HG02610 (cell line): ENCODE results near the gene N4BP3.
A peak's percentile ranks its signal among the peaks of the same experiment; 100 is the strongest.
"Not testable (repeated sequence)": the region's sequence is repeated elsewhere in the genome, so short reads cannot be mapped to it uniquely, and the experiment has no call there.

Experiments
- ATAC-seq: cut with Tn5 transposase; IDR thresholded peaks from one replicate; pipeline ENCODE4 v1.9.1; 2021; ENCODE audit warnings: mild to moderate bottlenecking, moderate library complexity; ENCODE audit not compliant: unreplicated experiment

Gene N4BP3

DNA sequence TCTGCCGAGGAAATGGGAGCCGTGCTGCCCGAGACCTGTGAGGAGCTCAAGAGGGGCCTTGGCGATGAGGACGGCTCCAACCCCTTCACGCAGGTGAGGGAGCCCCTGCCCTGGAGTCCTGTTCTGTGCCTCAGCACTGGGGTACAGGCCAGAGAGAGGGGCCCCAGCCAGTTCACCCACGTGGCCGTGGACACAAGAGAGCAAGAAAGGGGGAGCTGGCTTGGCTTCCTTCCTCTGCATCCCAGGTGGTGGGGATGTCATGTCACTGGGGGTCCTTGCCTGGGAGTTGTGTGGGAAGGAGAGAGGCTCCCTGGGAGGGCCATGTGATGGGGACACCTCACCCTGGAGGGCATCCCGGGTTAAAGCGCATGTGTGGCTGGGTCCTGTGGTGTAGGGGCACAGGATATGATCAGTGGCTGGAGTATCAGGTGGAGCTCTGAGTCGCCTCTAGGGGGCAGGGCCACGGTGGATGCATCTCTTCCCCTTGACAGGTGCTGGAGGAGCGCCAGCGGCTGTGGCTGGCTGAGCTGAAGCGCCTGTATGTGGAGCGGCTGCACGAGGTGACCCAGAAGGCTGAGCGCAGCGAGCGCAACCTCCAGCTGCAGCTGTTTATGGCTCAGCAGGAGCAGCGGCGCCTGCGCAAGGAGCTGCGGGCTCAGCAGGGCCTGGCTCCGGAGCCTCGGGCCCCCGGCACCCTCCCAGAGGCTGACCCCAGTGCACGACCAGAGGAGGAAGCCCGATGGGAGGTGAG lies 7.5 kb downstream of the N4BP3 start:
- peak; percentile 84 for ATAC-seq

DNA sequence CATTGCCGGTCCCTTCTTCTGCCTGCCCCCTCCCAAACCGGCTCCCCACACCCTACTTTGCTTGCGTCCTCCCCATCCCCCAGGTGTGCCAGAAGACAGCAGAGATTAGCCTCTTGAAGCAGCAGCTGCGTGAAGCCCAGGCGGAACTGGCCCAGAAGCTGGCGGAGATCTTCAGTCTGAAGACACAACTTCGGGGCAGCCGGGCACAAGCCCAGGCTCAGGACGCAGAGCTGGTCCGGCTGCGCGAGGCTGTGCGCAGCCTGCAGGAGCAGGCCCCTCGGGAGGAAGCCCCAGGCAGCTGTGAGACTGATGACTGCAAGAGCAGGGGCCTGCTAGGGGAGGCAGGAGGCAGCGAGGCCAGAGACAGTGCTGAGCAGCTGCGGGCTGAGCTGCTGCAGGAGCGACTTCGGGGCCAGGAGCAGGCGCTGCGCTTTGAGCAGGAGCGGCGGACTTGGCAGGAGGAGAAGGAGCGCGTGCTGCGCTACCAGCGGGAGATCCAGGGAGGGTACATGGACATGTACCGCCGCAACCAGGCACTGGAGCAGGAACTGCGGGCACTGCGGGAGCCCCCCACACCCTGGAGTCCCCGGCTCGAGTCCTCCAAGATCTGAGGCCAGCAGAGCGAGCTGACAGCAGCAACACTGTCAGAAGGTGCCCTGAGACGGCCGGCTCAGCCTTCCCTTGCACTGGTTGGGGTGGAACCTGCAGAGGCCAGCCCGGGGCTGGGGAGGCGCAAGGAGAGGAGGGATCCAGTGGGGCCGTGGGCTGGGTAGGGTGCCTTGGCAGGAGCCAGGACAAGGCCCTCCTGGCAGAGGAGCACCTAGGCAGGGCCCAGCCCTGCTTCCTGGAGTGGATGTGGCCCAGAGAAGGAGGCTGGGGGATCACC lies 8.3 kb downstream of the N4BP3 start:
- ATAC-seq: no peak

DNA sequence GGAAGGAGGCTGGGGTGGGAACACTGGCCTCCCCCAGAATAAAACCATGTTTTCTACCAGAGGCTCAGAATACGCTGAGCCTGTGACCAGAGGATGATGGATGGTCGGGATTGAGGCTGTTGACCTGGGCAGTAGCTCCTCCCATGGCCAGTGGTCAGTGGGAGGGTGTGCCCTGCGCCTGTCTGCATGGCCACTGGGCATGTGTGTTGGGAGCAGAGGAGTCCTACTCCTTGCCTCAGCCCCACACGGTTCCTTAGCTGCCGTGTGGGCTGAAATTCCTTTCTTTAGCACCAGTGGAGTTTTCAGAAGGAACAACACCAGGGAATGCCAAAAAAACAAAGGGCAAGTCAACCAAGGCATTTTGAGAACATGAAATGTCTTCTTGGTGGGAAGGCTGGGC lies 9.0 kb downstream of the N4BP3 start:
- ATAC-seq: no peak

DNA sequence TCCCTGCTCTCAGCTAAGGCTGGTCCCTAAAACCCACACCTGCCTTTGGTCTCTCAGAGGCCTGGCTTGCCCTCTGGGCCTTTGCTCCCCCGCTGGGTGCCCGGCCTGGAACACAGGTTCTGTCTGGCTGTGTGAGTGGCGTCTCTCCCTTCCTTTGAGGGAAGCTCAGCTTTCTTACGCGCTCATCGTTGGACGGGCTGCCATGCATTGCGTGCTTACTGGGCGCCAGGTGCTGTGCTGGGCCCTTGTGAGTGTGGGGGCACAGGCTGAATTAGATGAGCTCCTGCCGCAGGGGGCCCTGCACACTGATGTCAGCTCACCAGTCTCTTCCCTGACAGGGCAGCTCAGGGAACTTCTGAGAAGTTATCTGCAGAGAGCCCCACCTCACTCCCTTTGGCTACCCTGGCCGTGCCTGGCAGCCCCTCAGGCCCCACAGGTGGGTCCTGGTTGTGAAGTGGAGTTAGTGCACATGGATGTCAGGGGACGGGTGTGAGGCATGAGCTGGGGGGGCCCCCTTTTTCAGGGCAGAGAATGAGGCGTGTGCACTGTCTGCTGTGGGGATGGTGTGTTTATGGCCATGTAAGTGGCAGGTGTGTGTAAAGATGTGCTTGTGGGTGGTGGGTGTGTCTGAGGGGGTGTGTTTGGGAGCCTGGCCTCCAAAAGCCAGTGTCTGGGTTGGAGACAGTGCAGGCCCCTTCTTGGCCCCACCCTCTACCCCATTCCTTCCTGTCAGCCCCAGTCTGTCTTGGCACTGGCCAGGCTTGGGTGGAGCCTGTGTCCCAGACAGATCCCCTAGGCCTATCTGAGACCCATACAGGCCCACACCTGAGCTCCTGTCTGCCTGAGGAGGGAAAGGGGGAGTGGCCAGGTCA lies 10.0 kb downstream of the N4BP3 start:
- no peak for ATAC-seq

DNA sequence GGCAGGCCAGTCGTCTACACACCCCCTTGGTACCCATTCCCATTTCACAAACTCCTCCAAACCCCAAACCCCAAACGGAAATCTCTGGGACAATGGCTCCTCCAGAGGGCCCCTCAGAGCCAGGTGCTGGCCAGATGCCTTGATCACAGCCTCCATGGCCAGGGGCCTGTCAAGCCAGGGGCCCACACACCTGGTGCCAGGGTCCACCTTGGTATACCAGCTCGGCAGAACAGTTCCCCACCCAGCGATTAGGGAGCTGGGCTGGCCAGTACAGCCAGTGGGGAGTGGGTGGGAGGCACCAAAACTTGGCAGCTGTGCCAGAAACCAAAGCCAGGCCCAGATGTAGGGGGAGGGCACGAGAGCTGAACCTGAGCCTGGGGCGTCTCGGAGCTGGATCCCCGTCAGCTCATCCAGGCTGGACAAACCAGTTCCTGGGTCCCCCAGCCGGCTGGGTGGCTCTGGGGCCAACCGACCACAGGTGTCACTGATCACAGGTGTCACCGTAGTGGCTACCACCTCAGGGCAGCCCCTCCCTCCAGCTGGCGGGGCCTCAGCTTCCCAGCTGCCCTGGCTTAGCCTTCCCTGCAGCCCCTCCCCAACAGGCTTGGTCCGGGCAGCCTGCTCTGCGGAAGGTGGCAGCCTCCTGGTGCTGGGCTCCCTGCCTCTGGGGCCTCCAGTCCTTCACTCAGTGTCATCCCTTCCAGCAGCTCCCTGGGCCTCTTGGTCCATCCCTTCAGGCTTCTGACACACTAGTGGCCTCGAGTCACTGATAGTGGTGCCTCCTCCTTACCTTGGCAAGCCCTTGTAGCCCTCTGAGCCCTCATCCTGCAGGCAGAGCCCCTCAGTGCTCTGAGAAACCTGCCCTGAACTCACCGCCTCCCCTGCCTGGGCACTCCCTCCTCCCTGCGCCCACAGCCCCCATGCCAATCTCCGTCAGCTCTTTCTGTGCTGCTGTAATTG lies 10.9 kb downstream of the N4BP3 start:
- no peak for ATAC-seq

DNA sequence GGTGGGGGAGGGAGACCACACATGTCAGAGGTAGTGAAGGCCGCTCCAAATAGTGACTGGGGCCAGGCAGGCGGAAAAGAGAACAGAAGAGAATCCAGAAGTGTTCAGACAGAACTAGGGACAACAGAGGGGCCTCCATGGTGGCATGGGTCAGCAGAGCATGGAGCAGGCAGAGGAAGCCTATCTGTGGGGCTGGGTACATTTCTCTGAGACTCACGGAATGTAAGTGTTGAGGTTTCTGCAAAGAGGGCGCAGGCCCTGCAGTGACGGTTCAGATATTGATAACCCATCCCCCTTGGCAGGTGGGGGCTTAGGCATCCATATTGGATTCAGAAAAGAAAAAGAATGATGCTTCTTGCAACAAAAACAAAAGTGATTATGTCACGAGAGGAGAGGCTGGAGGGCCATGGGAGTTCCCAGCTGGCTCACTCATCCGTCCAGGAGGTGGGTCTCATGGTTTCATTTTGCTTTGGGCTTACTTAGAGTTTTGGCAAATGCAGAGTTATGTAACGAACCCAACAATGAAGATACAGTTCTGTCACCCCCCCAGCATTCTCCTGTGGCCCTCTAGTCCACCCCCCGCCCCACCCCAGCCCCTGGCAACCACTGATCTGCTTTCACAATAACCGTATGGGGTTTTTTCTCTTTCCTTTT lies 12.0 kb downstream of the N4BP3 start:
- ATAC-seq: no peak

DNA sequence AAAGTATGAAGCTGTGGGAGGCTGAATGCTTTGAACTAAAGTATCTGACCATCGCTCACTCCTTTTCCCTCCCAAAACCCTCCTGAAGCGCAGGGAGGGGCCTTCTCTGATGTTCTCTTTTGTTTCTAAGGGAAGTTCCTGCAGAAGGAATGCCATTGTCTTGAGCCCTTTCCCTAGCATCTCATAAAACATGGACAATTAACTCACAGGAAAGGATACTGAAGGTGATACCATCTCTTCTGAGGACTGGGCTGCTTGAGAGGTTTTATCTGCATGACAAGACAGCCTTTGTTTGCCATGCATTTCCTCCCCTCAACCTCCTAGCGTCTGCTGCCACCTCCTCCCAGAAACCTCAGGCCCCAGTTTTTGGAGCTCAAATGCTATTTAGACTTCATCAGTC lies 13.2 kb downstream of the N4BP3 start:
- ATAC-seq: no peak

DNA sequence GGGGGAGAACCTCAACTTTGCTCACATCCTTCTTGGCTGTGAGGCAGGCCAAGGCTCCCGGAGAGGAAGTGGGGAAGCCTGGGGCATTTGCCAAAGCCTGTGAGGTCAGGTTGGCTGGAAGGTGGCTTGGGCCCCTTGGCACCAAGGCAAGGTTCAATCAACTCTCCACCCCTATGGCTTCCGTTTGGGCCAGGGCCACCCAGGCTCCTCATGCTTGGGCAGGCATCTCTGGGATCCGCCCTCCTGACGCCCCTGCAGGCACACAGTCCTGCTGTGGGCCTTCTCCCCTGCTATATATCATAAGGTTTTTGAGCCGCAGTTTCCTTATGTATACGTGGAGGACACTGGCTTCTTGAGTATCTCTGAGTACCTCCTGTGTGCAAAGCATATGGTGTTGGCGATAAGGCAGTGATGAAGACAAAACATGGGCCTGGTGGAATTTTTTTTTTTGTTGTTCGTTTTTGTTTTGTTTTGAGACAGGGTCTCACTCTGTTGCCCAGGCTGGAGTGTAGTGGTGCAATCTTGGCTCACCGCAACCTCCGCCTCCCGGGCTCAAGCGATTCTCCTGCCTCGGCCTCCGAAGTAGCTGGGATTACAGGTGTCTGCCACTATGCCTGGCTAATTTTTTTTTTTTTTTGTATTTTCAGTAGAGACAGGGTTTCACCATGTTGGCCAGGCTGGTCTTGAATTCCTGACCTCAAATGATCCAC lies 14.1 kb downstream of the N4BP3 start:
- ATAC-seq: not testable (repeated sequence)

DNA sequence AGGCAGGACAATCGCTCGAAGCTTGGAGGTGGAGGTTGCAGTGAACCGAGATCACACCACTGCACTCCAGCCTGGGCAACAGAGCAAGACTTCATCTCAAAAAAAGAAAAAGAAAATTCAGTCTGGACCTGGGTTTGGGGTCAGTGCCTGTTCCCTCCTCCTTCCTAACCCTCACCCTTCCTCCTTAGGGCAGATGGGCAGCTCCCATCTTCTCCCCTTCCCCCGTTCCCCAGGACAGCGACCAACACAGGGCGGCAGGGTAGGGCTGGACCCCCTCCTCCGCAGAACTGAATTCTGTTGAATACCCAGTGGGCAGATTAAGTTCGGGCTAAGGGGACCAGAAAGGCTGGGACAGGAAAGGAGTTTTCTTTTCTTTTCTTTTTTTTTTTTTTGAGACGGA lies 16.0 kb downstream of the N4BP3 start:
- no peak for ATAC-seq

DNA sequence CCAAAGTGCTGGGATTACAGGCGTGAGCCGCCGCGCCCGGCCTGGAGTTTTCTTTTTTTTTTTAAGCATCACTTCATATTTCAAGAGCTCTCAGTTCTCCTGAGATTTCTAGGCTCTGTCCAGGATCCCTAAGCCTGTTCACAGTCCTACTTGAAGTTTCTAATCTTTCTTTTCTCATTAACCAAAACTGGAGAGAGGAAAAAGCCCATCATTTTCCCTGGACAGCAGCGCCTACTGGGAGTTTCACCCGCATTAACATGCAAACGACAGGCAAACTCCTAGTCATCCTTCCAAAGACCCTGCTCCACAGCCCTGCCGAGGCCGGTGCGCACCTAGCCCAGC lies 16.9 kb downstream of the N4BP3 start:
- ATAC-seq: not testable (repeated sequence)

DNA sequence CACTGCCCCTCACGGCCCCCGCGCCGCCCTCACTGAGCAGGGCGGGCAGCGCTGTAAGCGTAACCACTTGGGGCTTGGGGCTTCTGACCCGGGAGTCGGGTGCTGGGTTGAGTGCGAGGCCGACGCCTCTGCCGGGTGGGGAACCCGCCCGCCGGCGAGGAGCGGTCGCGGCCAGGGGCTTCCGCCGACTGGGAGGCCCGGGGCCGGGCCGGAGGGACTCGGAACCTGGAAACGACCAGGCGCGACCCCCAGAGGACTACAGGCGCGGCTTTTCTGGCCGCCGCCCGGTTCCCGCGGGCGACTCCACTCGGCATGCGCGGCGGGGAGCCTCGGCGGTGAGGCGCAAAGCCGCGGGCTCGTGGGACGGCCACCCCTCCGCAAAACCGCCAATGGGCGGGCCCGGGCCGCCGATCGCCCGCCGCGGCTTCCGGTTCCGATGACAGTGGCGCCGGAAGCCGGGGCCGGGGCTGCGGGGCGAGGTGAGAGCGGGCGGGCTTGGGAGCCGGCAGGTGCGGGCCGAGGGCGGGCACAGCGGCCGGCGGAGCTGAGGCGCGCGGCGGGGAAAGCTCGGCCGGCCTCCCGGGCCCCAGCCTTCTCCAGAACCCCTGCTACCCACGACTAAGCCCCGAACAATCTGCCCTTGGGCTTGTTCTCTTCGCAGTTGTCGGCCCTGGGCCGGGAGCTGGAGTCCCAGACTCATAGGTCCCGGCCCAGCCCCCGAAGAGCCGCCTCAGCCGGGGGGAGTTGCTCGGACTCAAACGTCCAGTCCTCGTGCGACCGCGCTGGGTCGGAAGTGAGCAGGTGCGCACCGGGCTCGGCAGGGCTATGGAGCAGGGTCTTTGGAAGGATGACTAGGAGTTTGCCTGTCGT lies 17.5 kb downstream of the N4BP3 start, which contains the start of gene RMND5B:
RMND5B (plus strand) TSS at position 439 of the 870 bp plus-strand sequence. CDS start 7,106 bp downstream, outside the sequence.
- peak; percentile 87 for ATAC-seq

DNA sequence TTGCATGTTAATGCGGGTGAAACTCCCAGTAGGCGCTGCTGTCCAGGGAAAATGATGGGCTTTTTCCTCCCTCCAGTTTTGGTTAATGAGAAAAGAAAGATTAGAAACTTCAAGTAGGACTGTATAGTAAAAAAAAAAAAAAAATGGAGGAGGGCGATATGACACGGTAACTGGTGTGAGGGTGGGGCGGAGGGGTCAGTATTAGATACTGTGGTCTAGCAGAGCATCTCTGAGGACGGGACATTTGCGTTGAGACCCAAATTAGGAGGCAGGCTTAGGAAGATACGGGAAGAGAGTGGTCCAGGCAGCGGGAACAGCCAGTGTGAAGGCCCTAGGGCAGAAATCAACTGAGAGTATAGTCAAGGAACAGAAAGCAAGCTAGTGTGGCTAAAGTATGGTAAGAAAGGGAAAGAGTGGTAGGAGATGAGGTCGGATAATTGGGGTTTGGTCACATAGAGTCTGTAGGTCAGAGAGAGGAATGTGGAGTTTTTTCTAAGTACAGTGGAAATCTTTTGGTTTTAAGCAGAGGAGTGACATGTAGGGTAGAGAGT lies 18.2 kb downstream of the N4BP3 start:
- ATAC-seq: no peak

DNA sequence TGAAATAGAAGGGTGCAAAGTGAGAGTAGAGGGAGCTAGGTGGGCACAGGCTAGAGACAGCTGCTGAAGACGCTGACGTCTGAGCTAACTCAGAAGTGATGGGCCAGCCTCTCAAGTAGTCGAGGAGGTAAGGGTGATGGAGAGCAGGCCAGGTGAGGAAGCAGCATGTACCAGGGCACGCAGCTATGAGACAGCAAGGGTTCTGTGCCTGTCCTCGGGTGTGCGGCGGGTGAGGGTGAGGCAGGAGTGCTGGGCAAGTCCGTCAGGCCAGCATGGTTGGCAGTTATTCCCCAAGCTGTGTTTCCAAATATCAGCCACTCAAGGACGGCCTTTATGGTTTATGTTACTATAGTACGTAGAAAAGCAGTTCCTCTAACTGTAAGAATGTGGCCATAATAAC lies 23.7 kb downstream of the N4BP3 start:
- no peak for ATAC-seq

DNA sequence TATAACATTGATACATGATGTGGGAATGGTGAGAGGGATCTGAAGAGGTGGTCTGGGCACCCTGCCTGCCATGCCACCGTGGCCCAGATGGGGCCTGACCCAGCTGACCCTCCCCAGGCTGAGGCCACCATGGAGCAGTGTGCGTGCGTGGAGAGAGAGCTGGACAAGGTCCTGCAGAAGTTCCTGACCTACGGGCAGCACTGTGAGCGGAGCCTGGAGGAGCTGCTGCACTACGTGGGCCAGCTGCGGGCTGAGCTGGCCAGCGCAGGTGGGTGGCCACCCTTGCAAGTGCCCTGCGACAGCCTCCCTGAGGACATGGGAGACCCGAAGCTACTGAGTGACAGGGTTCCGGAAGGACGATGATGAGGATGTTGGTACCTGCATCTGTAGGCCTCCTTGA lies 24.7 kb downstream of the N4BP3 start:
- no peak for ATAC-seq

DNA sequence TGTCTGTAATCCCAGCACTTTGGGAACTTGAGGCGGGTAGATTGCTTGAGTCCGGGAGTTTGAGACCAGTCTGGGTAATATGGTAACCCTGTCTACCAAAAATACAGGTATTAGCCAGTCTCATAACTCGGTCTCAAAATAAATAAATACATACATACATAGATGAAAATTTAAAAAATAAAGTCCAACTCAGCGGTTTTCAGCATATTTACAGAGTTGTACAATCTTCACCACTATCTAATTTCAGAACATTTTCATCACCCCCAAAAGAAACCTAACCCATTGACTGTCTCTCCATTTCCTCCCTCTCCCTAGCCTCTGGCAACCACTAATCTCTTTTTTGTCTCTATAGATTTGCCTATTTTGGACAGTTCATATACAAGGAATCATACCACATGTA lies 28.2 kb downstream of the N4BP3 start:
- no peak for ATAC-seq

DNA sequence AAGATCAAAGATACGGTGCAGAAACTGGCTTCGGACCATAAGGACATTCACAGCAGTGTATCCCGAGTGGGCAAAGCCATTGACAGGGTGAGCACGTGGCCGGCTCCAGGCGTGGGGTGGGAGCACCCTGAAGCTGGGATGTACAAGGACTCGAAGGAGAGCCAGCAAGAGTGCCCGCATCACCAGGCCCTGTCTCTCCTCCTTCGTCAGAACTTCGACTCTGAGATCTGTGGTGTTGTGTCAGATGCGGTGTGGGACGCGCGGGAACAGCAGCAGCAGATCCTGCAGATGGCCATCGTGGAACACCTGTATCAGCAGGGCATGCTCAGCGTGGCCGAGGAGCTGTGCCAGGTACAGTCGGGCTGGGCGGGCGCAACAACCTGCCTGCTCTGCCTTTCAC lies 29.3 kb downstream of the N4BP3 start:
- ATAC-seq: no peak

DNA sequence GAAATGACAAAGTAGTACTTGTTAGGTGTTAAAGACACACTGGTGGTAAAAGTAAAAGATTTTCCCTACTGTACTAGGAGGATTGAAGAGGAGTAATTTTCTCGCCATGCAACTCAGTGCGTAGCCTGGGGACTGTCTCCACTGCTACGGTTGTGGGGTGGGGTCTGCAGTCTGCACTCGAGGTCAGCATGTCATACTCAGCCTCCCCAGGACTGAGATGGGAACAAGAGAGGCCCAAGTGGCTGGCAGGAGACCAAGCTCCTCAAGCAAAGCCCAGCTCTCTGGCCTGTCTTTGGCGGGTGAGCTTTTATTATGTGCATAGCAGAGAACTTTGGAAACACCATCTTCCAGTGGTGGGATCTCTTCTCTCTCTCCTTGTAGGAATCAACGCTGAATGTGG lies 29.9 kb downstream of the N4BP3 start:
- no peak for ATAC-seq

DNA sequence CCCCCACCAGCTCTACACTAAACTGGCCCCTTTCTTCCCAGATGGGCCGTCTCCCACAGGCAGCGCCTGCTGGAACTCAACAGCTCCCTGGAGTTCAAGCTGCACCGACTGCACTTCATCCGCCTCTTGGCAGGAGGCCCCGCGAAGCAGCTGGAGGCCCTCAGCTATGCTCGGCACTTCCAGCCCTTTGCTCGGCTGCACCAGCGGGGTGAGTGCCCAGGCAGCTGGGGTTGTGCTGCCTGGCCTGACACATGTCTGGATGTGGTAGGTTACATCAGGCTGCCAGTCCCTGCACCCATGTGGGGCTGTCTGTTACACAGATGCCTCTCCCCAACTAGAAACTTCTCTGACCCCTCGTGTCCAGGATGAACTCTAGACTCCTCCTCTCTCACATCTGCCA lies 30.6 kb downstream of the N4BP3 start:
- no peak for ATAC-seq
